Keratinocyte (primary cell): ENCODE results near the gene MYH2. TPM values are rescaled to one million over a fixed set of nuclear protein-coding genes. Genes with fewer than 3 reads are reported as not detected.

Source experiments
- DNase-seq: peaks from one replicate; pipeline ENCODE4 v3.0.0-alpha.2; 2011; ENCODE audit warnings: low read depth, missing footprints, low spot score
- FAIRE-seq: peaks from 2 replicates; lab custom pipeline; 2011; peaks lifted over from hg19 to GRCh38; lab: Jason Lieb, UNC
- H2AFZ ChIP-seq: 2 replicates; pipeline ENCODE4 v1.6.0; 2012; ENCODE audit warnings: low read length, control low read depth, inconsistent platforms; ENCODE audit not compliant: control insufficient read depth
- H3K27ac ChIP-seq: 2 replicates; pipeline ENCODE4 v1.5.1; 2011; ENCODE audit warnings: low read length; ENCODE audit not compliant: control insufficient read depth, insufficient read depth
- H3K27me3 ChIP-seq: 3 replicates; pipeline ENCODE4 v1.6.0; 2011; ENCODE audit warnings: low read length; ENCODE audit not compliant: control insufficient read depth, insufficient read depth; ENCODE audit errors: extremely low read depth
- H3K36me3 ChIP-seq, 2 experiments: 2 replicates in 1 of 2; 3 replicates in 1 of 2; pipeline ENCODE4 v1.5.1; 2011; ENCODE audit warnings: low read length in 2 of 2, mild to moderate bottlenecking in 1 of 2; ENCODE audit not compliant: control insufficient read depth in 2 of 2, insufficient read depth in 2 of 2; ENCODE audit errors: extremely low read depth in 1 of 2
- H3K4me1 ChIP-seq: 3 replicates; pipeline ENCODE4 v1.5.1; 2011; ENCODE audit warnings: low read length; ENCODE audit not compliant: control insufficient read depth, insufficient read depth; ENCODE audit errors: extremely low read depth
- H3K4me2 ChIP-seq: 3 replicates; pipeline ENCODE4 v1.6.0; 2011; ENCODE audit warnings: low read depth, low read length; ENCODE audit not compliant: control insufficient read depth, insufficient read depth; ENCODE audit errors: extremely low read depth
- H3K4me3 ChIP-seq, 3 experiments: fragments of 200-600 bp in 1 of 3; sonication (generic) in 1 of 3; 2 replicates in 2 of 3; 3 replicates in 1 of 3; pipeline ENCODE4 v1.5.1; 2011 to 2016; ENCODE audit warnings: low read length in 3 of 3, mild to moderate bottlenecking in 3 of 3, control low read depth in 2 of 3, inconsistent platforms in 1 of 3, low read depth in 1 of 3, mixed read lengths in 1 of 3, mixed run types in 1 of 3, moderate library complexity in 1 of 3; ENCODE audit not compliant: control insufficient read depth in 2 of 3, insufficient read depth in 2 of 3; ENCODE audit errors: extremely low read depth in 1 of 3
- H3K79me2 ChIP-seq: 2 replicates; pipeline ENCODE4 v1.6.0; 2012; ENCODE audit warnings: low read length; ENCODE audit not compliant: control insufficient read depth, insufficient read depth
- H3K9ac ChIP-seq: 3 replicates; pipeline ENCODE4 v1.6.0; 2011; ENCODE audit warnings: low read length; ENCODE audit not compliant: control insufficient read depth, insufficient read depth; ENCODE audit errors: extremely low read depth
- H3K9me1 ChIP-seq: 3 replicates; pipeline ENCODE4 v1.6.0; 2011; ENCODE audit warnings: low read length; ENCODE audit not compliant: control insufficient read depth, insufficient read depth; ENCODE audit errors: extremely low read depth
- H3K9me3 ChIP-seq: 2 replicates; pipeline ENCODE4 v1.5.1; 2012; ENCODE audit warnings: low read depth, low read length; ENCODE audit not compliant: control insufficient read depth
- H4K20me1 ChIP-seq: 3 replicates; pipeline ENCODE4 v1.6.0; 2011; ENCODE audit warnings: low read length; ENCODE audit not compliant: control insufficient read depth, insufficient read depth; ENCODE audit errors: extremely low read depth
- CTCF ChIP-seq, 3 experiments: IDR thresholded peaks in 1 of 3; conservative IDR thresholded peaks in 1 of 3; optimal IDR thresholded peaks in 1 of 3; 2 replicates in 2 of 3; 3 replicates in 1 of 3; pipeline versions ENCODE3 to v1.5.1; 2011; ENCODE audit warnings: low read length in 3 of 3, mild to moderate bottlenecking in 3 of 3, moderate library complexity in 2 of 3, control low read depth in 1 of 3, inconsistent platforms in 1 of 3; ENCODE audit not compliant: insufficient read depth in 2 of 3; ENCODE audit errors: extremely low read depth in 1 of 3
- EZH2 ChIP-seq: IDR thresholded peaks from one replicate; pipeline ENCODE4 v1.6.1; 2012; ENCODE audit warnings: inconsistent platforms, mild to moderate bottlenecking, low read length, moderate library complexity
- dilution Hi-C: fragments of 300-500 bp; cut with MboI; formaldehyde crosslinking; loops from one replicate; pipeline ENCODE4 v1.7.0; 2020; ENCODE audit warnings: low sequenced_read_pairs; ENCODE audit not compliant: extremely low pct_ligation_motif_present
- polyA plus RNA-seq, 5 experiments: library from polyadenylated mRNA; depleted of rRNA in 3 of 5; stranded (reverse) in 3 of 5; stranded (forward) in 1 of 5; unstranded in 1 of 5; fragments of >200 nt; gene quantifications; 1 replicate in 1 of 5; 2 replicates in 3 of 5; 3 replicates in 1 of 5; pipeline versions ENCODE4 v1.2.1 to v1.2.3, GENCODE V29; 2011 to 2012; ENCODE audit warnings: missing spikeins in 2 of 5, low read depth in 1 of 5, low replicate concordance in 1 of 5

MYH2 gene
- polyA plus RNA-seq, 1 donor (not counting 4 experiments of a cell fraction or from before 2014, with no cell fraction given): not detected

GRCh38 chr17:10516065-10516464, 33.4 kb downstream of the MYH2 start:
- no peaks in the 10 kb centered on the region for H3K27me3 ChIP-seq
- no peaks in the 10 kb centered on the region for H3K9me3 ChIP-seq
- no peak overlapping the region for H3K9ac ChIP-seq
- no peak overlapping the region for H3K27ac ChIP-seq
- H3K4me2 ChIP-seq: no peak overlapping the region
- no peaks in the 10 kb centered on the region for H3K79me2 ChIP-seq
- dilution Hi-C loops: no loop called here
- no peaks in the 10 kb centered on the region for H3K4me1 ChIP-seq
- H3K9me1 ChIP-seq: no peaks in the 10 kb centered on the region
- H4K20me1 ChIP-seq: no peaks in the 10 kb centered on the region
- H3K4me3 ChIP-seq: no peak overlapping the region
- DNase-seq: no peak
- H3K36me3 ChIP-seq: no peaks in the 10 kb centered on the region
- H2AFZ ChIP-seq: no peak overlapping the region
- TF ChIP-seq CTCF (optimal IDR thresholded peaks at IDR 0.05 in 1 of 3, IDR thresholded peaks at IDR 0.05 in 1 of 3, conservative IDR thresholded peaks at IDR 0.05 in 1 of 3; ENCODE audit: extremely low read depth in 1 of 3, insufficient read depth in 2 of 3, low read length in 3 of 3) (no peak), EZH2 (no peak)
- FAIRE-seq: no peak

DNA sequence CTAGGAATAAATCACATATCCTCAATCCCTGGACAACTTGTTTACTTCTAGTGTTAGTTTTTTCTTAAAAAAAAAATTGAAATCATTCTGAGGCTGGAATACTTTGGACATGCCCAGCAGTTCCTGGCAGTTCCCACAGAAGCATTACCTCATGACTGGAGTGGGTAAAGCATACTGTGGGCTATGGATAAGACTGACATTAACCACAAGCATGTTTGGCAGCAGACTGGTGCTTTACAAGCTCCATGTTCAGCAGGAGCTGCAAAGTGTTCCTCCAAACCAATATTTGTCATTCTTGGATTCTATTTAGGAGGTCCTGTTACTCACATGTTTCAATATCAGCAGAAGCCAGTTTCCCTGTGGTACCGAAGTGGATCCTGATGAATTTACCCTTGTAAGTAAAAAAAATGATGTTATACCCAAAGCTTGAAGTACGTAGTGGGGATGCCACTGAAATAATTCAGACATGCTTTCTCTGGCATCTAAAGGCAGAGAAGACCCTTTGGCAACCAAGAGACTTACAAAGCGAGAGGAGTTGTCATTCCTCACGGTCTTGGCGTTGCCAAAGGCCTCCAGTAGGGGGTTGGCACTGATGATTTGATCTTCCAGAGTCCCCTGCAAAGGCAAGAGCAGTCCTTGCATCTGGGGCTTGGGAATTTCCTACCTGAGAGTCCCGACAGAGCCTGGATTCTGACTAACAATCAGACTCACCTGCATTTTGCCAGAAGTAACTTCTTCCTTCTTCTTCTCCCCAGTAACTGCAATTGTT, 36.0 kb downstream of the MYH2 start:
- no peaks in the 10 kb centered on the region for H3K9me1 ChIP-seq
- no peaks in the 10 kb centered on the region for H3K4me1 ChIP-seq
- dilution Hi-C loops: no loop called here
- no peak for DNase-seq
- no peaks in the 10 kb centered on the region for H3K27me3 ChIP-seq
- no peak overlapping the region for H2AFZ ChIP-seq
- peak; percentile 71 for FAIRE-seq
- no peaks in the 10 kb centered on the region for H3K36me3 ChIP-seq
- no peak overlapping the region for H3K4me3 ChIP-seq
- H3K9me3 ChIP-seq: no peaks in the 10 kb centered on the region
- H3K9ac ChIP-seq: no peak overlapping the region
- no peaks in the 10 kb centered on the region for H4K20me1 ChIP-seq
- H3K27ac ChIP-seq: no peak overlapping the region
- TF ChIP-seq CTCF (optimal IDR thresholded peaks at IDR 0.05 in 1 of 3, IDR thresholded peaks at IDR 0.05 in 1 of 3, conservative IDR thresholded peaks at IDR 0.05 in 1 of 3; ENCODE audit: extremely low read depth in 1 of 3, insufficient read depth in 2 of 3, low read length in 3 of 3) (no peak), EZH2 (no peak)
- H3K4me2 ChIP-seq: no peak overlapping the region
- no peaks in the 10 kb centered on the region for H3K79me2 ChIP-seq
